Stimulated activated CD4-positive, alpha-beta T cell treated with anti-CD3 and anti-CD28 coated beads, Interleukin-12 subunit alpha, Interleukin-12 subunit beta, amount 100 ng/mL, for 24 hours (primary cell): Measurements from ENCODE around the gene OPRPN.

ENCODE experiments used
- DNase-seq, 2 experiments: peaks; one replicate each; pipeline ENCODE4 v3.0.0-alpha.2; 2020; ENCODE audit warnings: low read depth in 2 of 2

OPRPN gene, protein sequence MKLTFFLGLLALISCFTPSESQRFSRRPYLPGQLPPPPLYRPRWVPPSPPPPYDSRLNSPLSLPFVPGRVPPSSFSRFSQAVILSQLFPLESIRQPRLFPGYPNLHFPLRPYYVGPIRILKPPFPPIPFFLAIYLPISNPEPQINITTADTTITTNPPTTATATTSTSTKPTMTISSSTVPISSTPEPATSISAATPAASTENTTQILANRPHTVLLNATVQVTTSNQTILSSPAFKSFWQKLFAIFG

GRCh38 chr4:70397580-70397979, at the start of gene OPRPN:
Gene OPRPN, plus strand, starts transcription at chr4:70397940. Its CDS starts 1,346 bp downstream, at chr4:70399286.
- no peak for DNase-seq

DNA sequence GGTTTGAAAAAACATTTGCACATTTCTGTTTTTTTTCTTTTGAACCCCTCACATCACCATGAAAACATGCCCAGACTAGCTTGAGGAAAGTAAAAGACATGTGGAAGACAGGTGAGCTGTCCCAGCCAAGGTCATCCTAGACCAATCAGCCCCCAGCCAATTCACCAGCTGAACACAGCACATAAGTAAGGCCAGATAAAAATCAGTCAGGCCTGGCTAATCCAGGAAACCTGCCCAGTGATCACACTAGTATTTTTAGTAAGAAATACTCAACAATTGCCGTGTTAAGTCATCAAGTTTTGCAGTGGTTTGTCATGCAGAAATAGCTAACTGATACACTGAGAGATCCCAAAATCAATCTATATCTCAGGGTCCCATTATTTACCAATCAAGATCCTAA, 41.6 kb upstream of the OPRPN start:
- DNase-seq: no peak

GRCh38 chr4:70359115-70359661, 38.6 kb upstream of the OPRPN start:
- no peak for DNase-seq

DNA sequence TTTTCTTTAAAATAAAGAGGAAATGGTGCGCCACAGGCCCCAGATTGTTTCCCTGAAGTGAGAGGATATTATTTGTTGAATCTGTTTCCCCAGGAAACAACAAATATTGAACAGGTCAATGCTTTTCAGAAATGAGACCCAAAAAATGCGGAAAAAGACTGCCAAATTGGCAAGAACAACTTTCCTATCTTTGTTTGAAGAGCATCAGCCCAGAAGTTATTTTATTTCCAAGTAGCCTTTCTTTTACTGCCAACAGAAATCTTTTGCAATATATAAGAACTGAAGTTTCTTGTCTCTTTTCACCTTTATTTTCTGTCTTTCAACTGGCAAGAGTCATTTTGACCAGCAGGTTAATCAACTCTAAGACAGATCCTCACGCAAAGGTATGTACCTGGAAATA, 37.3 kb upstream of the OPRPN start, which contains the start of gene SMR3A:
Gene SMR3A, plus strand, starts transcription at position 301 of the 400 bp plus-strand sequence. CDS start 1,356 bp downstream, outside the sequence.
- no peak for DNase-seq

- no peak for DNase-seq
Observed at GRCh38 chr4:70364002-70364401, 33.7 kb upstream of the OPRPN start.

DNA sequence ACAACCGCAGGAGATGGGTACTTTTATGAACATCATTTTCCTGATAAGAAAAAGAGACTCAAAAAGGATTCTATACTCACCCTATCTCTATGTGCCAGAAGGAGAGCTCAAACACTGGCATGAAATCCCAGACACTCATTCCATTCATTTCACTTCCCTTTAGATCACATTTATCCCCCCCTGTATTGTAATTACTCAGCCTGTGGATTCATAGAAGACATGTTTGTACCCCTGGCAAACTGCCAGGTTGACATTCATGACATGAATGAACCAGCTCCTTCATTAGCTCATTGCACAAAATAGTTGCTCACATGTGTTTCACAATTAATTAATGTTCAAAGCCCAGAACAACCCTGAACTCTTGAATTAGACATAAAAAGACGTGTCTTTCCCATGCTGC, 32.3 kb upstream of the OPRPN start:
- DNase-seq: no peak

GRCh38 chr4:70367813-70368212, 29.9 kb upstream of the OPRPN start:
- DNase-seq: no peak

DNA sequence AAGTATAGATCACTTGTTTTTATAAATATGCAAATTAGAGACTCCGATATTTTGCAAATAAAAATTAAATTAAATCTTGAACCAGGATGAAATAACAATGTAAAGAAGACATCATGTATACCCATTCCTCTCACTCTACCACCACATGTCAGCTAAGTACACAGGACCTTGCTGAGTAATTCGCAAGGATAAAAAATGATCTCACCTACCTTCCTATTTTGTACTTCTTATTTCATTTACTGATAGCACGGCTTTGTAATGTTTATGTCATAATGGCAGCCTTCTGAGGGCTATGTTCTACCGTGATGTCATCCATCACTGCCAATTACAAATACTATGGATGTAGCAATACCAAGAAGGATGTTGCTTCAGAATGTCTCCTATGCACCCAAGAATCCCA, 25.8 kb upstream of the OPRPN start:
- DNase-seq: no peak

DNA sequence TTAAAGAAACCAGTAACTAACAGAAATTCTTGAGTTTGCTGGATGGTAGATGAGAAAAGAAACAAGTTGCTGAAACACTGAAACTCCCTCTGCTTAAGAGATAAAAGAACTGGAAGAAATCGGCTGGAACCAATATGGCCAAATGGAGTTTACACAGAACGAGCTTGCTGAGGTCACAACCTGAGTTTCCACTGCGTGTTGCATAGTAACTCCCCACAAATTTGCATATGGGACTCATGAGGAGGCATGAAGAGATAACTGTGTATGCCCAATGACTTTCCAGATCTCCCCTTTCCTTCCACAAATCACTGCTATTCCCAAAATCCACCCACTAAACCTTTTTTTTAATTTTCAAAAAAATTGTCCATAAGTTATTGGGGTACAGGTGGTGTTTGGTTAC, 25.0 kb upstream of the OPRPN start:
- no peak for DNase-seq

GRCh38 chr4:70380578-70380977, 17.2 kb upstream of the OPRPN start:
- no peak for DNase-seq

GRCh38 chr4:70382691-70383181, 15.0 kb upstream of the OPRPN start, which contains the start of gene SMR3B:
Gene SMR3B, plus strand, starts transcription at chr4:70383131. Its CDS starts 1,380 bp downstream, at chr4:70384511.
- no peak for DNase-seq

GRCh38 chr4:70392057-70392776, 5.5 kb upstream of the OPRPN start:
- DNase-seq: no peak

DNA sequence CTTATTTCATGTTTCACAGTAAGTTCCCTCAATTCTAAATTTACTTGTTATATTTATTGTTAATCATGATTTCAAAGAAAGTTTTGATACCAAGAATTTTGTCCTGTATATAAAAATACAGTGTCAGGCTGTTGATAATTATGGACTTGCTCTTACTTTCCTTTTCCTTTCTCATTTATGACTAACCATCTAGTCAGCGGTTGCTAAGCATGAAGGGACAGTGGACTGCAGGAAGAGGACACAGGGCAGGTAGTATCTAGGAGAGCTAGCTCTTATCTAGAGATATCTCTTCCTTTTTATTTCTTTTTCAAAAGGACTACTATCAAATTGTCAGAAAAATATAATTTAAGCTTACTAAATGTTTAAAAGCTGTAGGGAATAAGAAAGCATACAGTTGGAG, 1.6 kb downstream of the OPRPN start:
- no peak for DNase-seq

- no peak for DNase-seq
Observed at GRCh38 chr4:70402762-70403161, 5.0 kb downstream of the OPRPN start.

GRCh38 chr4:70405765-70406164, 8.0 kb downstream of the OPRPN start:
- DNase-seq: no peak

GRCh38 chr4:70425306-70425705, 27.6 kb downstream of the OPRPN start:
- no peak for DNase-seq

DNA sequence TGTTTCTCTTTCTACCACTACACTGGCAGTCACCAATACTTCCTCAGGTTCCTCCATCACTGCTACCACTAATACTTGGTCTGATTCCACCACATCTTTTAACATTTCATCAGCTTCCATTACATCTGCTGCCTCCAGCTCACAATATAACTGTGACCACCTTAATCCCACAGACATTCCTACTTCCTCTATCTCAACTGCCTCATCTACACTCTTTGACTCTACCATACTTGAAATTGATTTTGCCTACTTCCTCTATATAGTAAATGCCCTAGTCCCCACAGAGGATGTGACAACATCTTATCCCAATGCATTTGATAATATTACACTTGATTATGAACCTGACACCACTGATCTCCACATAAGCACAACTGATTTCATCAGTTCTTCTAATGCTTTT, 29.0 kb downstream of the OPRPN start:
- DNase-seq: no peak

- no peak for DNase-seq
Observed at GRCh38 chr4:70437197-70437596, 39.5 kb downstream of the OPRPN start.

GRCh38 chr4:70442474-70442873, 44.7 kb downstream of the OPRPN start:
- no peak for DNase-seq

DNA sequence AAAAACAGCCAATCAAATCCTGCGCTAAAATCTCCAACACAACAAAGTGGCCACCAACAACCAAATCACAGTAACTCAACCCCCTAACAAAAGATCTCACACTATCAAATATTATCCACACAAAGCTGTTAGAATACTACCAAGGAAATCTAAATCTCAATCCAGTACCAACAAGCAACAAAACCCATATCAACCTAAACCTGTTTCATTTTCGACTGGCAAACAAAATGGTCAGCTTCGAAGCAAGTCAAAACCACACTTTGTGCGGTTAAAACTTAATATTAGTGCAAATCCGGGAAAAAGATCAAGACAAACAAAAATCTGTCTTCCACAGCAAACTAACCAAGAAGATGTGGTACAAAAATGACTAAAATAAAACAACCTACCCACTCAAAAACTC, 45.6 kb downstream of the OPRPN start:
- no peak for DNase-seq

DNA sequence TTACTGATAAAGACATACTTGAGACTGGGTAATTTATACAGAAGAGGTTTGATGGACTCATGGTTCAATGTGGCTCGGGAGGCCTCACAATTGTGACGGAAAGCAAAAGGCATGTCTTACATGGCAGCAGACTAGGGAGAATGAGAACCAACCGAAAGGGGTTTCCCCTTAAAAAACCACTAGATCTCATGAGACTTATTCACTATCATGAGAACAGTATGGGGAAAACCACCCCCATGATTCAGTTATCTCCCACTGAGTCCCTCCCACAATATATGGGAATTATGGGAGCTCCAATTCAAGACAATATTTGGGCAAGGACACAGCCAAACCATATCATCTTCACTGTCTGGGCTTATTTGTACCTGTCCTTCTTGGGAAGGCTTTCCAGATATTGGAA, 51.5 kb downstream of the OPRPN start:
- no peak for DNase-seq

DNA sequence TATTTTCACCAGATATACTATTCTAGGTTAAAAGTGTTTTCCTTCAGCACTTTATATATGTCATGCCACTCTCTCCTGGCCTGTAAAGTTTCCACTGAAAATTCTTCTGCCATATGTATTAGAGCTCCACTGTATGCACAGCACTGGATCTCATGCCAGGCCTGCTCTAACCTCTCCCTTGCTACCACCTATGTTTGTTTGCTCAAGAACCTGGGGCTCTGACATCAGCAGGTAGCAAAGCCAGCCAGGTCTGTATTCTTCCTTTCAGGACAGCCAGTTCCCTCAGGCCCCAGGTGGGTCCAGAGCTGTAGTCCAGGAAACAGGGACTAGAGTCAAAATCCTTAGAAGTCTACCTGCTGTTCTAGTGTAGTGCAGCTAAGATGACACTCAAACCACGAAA, 55.2 kb downstream of the OPRPN start:
- no peak for DNase-seq
